Endothelial cell of umbilical vein (primary cell): Measurements from ENCODE around the gene PARP8.

Source experiments
- EZH2 ChIP-seq: IDR thresholded peaks from 2 replicates; pipeline ENCODE4 v1.6.1; 2012; ENCODE audit warnings: borderline replicate concordance, low read depth, mild to moderate bottlenecking, moderate library complexity, low read length, inconsistent platforms; ENCODE audit not compliant: severe bottlenecking
- FOS ChIP-seq: IDR thresholded peaks from 2 replicates; pipeline ENCODE4 v1.6.1; 2011; ENCODE audit warnings: mild to moderate bottlenecking, low read length, moderate library complexity, borderline replicate concordance; ENCODE audit not compliant: insufficient read depth
- GATA2 ChIP-seq: IDR thresholded peaks from 2 replicates; pipeline ENCODE4 v1.7.0; 2011; ENCODE audit warnings: low read depth, mild to moderate bottlenecking, moderate library complexity, mixed read lengths, low read length; ENCODE audit not compliant: insufficient read length, insufficient read depth
- JUN ChIP-seq: IDR thresholded peaks from 2 replicates; pipeline ENCODE4 v1.6.1; 2011; ENCODE audit warnings: borderline replicate concordance, low read depth; ENCODE audit not compliant: insufficient read length, insufficient read depth
- MYC ChIP-seq: IDR thresholded peaks from one replicate; pipeline ENCODE4 v1.6.1; 2011; ENCODE audit warnings: mild to moderate bottlenecking, low read depth, low read length
- POLR2A ChIP-seq: IDR thresholded peaks from 2 replicates; pipeline ENCODE4 v1.6.1; 2012; ENCODE audit warnings: low read depth, mild to moderate bottlenecking, control low read depth, low read length
- POLR2AphosphoS5 ChIP-seq: IDR thresholded peaks from 2 replicates; pipeline ENCODE4 v1.6.1; 2012; ENCODE audit warnings: low read depth, mild to moderate bottlenecking, control low read depth, low read length, moderate library complexity; ENCODE audit not compliant: insufficient read depth
- TF ChIP-seq, protein P1 (sequence below), 2 donors: IDR thresholded peaks; 1 replicate in 1 of 2; 2 replicates in 1 of 2; pipeline ENCODE4 v1.5.1; 2011; ENCODE audit warnings: low read length in 2 of 2, mild to moderate bottlenecking in 2 of 2, moderate library complexity in 2 of 2, control low read depth in 1 of 2, inconsistent platforms in 1 of 2, low read depth in 1 of 2; ENCODE audit not compliant: insufficient read depth in 1 of 2; ENCODE audit errors: extremely low read depth in 1 of 2
- TF ChIP-seq, protein P2 (sequence below): IDR thresholded peaks from 2 replicates; pipeline ENCODE4 v1.6.1; 2011; ENCODE audit not compliant: insufficient read depth, insufficient read length

DNA sequence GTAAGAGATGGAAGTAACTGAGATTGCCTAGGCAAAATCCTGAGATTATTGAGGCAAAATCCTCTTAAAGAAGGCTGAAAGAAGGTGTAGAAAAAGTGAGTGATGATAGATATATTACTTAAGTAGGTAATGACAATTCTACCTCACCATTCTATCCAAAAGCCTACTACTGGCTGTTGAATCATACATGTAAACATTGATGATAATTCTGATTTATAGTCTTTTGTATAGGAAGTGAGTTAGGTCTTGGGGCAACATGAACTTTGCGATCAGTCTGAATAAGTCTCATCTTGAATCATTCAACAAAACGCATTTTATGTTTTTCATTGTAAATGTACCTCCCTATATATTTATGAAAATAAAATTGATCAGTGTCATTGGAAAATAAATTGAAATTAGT lies 99.6 kb downstream of the PARP8 start:
- TF ChIP-seq, protein P1, sequence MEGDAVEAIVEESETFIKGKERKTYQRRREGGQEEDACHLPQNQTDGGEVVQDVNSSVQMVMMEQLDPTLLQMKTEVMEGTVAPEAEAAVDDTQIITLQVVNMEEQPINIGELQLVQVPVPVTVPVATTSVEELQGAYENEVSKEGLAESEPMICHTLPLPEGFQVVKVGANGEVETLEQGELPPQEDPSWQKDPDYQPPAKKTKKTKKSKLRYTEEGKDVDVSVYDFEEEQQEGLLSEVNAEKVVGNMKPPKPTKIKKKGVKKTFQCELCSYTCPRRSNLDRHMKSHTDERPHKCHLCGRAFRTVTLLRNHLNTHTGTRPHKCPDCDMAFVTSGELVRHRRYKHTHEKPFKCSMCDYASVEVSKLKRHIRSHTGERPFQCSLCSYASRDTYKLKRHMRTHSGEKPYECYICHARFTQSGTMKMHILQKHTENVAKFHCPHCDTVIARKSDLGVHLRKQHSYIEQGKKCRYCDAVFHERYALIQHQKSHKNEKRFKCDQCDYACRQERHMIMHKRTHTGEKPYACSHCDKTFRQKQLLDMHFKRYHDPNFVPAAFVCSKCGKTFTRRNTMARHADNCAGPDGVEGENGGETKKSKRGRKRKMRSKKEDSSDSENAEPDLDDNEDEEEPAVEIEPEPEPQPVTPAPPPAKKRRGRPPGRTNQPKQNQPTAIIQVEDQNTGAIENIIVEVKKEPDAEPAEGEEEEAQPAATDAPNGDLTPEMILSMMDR (IDR thresholded peaks at IDR 0.05; ENCODE audit: extremely low read depth in 1 of 2, insufficient read depth in 1 of 2, low read depth in 1 of 2, low read length in 2 of 2): no peak
- TF ChIP-seq POLR2A (no peak), EZH2 (no peak), POLR2AphosphoS5 (no peak), GATA2 (no peak), JUN (no peak), MYC (no peak), FOS (no peak)
- TF ChIP-seq, protein P2, sequence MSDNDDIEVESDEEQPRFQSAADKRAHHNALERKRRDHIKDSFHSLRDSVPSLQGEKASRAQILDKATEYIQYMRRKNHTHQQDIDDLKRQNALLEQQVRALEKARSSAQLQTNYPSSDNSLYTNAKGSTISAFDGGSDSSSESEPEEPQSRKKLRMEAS: no peak
